AG20443 (cell line): Measurements from ENCODE around the gene CEP128.

Experiments used
- DNase-seq: peaks from one replicate; pipeline ENCODE4 v3.0.0; 2012; ENCODE audit warnings: low spot score, mixed read lengths

Gene CEP128

GRCh38 chr14:80544366-80544765 lies 397.2 kb downstream of the CEP128 start:
- DNase-seq = no peak

- DNase-seq = no peak
Observed at GRCh38 chr14:80543211-80543610, 398.3 kb downstream of the CEP128 start.

GRCh38 chr14:80538633-80539375 lies 402.7 kb downstream of the CEP128 start:
- DNase-seq = no peak

- no peak for DNase-seq
Observed at GRCh38 chr14:80537626-80538025, 403.9 kb downstream of the CEP128 start.

GRCh38 chr14:80536456-80536855 lies 405.1 kb downstream of the CEP128 start:
- DNase-seq = no peak

GRCh38 chr14:80535171-80535570 lies 406.4 kb downstream of the CEP128 start:
- DNase-seq = no peak

GRCh38 chr14:80523518-80524117 lies 417.9 kb downstream of the CEP128 start:
- DNase-seq = no peak

GRCh38 chr14:80522936-80523335 lies 418.6 kb downstream of the CEP128 start:
- no peak for DNase-seq

- DNase-seq = no peak
Observed at GRCh38 chr14:80522411-80522810, 419.1 kb downstream of the CEP128 start.

GRCh38 chr14:80521456-80521855 lies 420.1 kb downstream of the CEP128 start:
- DNase-seq = no peak

GRCh38 chr14:80519002-80519401 lies 422.5 kb downstream of the CEP128 start:
- DNase-seq = no peak

- no peak for DNase-seq
Observed at GRCh38 chr14:80518173-80518572, 423.4 kb downstream of the CEP128 start.

- no peak for DNase-seq
Observed at GRCh38 chr14:80507292-80507869, 434.2 kb downstream of the CEP128 start.

GRCh38 chr14:80504781-80505180 lies 436.8 kb downstream of the CEP128 start:
- no peak for DNase-seq

- DNase-seq = no peak
Observed at GRCh38 chr14:80498533-80498932, 443.0 kb downstream of the CEP128 start.

- no peak for DNase-seq
Observed at GRCh38 chr14:80496090-80496489, 445.4 kb downstream of the CEP128 start.

- DNase-seq = no peak
Observed at GRCh38 chr14:80494769-80495168, 446.8 kb downstream of the CEP128 start.

GRCh38 chr14:80493620-80494019 lies 447.9 kb downstream of the CEP128 start:
- no peak for DNase-seq

GRCh38 chr14:80491650-80492049 lies 449.9 kb downstream of the CEP128 start:
- no peak for DNase-seq

GRCh38 chr14:80491131-80491530 lies 450.4 kb downstream of the CEP128 start:
- DNase-seq = peak; percentile 72

- no peak for DNase-seq
Observed at GRCh38 chr14:80489513-80489912, 452.0 kb downstream of the CEP128 start.

- DNase-seq = no peak
Observed at GRCh38 chr14:80485764-80486163, 455.8 kb downstream of the CEP128 start.

GRCh38 chr14:80483331-80483730 lies 458.2 kb downstream of the CEP128 start:
- DNase-seq = no peak
